PFSK-1 (cell line): Measurements from ENCODE around the gene GPR180.

ENCODE experiments used
- FOXP2 ChIP-seq: optimal IDR thresholded peaks from 2 replicates; pipeline ENCODE3; 2011; ENCODE audit warnings: borderline replicate concordance, control low read depth, inconsistent platforms; ENCODE audit not compliant: insufficient read depth; ENCODE audit errors: extremely low read length, extremely low read depth
- POLR2AphosphoS5 ChIP-seq: IDR thresholded peaks from 2 replicates; pipeline ENCODE4 v1.6.1; 2012; ENCODE audit warnings: low read depth, mild to moderate bottlenecking, control low read depth, low read length, moderate library complexity
- SIN3A ChIP-seq: IDR thresholded peaks from 2 replicates; pipeline ENCODE4 v1.6.1; 2012; ENCODE audit warnings: mild to moderate bottlenecking, low read length, moderate library complexity, borderline replicate concordance; ENCODE audit not compliant: insufficient read depth
- TAF1 ChIP-seq: IDR thresholded peaks from 2 replicates; pipeline ENCODE4 v1.6.1; 2012; ENCODE audit warnings: low read length, control low read depth, borderline replicate concordance; ENCODE audit not compliant: insufficient read depth
- TF ChIP-seq, protein P1 (sequence below), 2 experiments: IDR thresholded peaks; 2 replicates each; pipeline versions ENCODE4 v1.6.1 to v1.8.0; 2011 to 2012; ENCODE audit warnings: low read depth in 2 of 2, low read length in 2 of 2, control low read depth in 1 of 2, inconsistent platforms in 1 of 2, mild to moderate bottlenecking in 1 of 2, moderate library complexity in 1 of 2; ENCODE audit not compliant: insufficient read depth in 1 of 2

The GPR180 gene

DNA sequence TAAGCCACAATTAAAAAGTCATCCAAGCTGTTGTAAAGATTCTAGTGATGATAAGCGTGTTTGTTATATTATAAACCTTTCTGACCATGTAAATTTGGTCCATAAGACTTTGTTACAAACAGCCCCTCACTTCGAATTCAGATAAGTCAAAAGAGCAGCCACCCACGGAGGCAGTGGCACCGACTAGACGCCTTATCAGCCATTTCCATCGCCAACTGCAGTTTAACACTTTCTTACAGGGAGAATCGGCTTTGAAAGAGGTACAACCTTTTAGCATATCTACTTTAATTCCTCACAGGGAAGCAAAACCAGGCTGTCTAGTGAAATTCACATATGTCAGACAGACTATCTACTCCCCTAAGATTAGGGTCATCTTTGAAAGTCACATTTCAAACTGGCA, 63.2 kb downstream of the GPR180 start:
- TF ChIP-seq TAF1 (no peak), POLR2AphosphoS5 (no peak), FOXP2 (no peak), SIN3A (no peak)
- TF ChIP-seq, protein P1, sequence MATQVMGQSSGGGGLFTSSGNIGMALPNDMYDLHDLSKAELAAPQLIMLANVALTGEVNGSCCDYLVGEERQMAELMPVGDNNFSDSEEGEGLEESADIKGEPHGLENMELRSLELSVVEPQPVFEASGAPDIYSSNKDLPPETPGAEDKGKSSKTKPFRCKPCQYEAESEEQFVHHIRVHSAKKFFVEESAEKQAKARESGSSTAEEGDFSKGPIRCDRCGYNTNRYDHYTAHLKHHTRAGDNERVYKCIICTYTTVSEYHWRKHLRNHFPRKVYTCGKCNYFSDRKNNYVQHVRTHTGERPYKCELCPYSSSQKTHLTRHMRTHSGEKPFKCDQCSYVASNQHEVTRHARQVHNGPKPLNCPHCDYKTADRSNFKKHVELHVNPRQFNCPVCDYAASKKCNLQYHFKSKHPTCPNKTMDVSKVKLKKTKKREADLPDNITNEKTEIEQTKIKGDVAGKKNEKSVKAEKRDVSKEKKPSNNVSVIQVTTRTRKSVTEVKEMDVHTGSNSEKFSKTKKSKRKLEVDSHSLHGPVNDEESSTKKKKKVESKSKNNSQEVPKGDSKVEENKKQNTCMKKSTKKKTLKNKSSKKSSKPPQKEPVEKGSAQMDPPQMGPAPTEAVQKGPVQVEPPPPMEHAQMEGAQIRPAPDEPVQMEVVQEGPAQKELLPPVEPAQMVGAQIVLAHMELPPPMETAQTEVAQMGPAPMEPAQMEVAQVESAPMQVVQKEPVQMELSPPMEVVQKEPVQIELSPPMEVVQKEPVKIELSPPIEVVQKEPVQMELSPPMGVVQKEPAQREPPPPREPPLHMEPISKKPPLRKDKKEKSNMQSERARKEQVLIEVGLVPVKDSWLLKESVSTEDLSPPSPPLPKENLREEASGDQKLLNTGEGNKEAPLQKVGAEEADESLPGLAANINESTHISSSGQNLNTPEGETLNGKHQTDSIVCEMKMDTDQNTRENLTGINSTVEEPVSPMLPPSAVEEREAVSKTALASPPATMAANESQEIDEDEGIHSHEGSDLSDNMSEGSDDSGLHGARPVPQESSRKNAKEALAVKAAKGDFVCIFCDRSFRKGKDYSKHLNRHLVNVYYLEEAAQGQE (IDR thresholded peaks at IDR 0.05; ENCODE audit: insufficient read depth in 1 of 2, low read depth in 2 of 2, low read length in 2 of 2) = no peak

DNA sequence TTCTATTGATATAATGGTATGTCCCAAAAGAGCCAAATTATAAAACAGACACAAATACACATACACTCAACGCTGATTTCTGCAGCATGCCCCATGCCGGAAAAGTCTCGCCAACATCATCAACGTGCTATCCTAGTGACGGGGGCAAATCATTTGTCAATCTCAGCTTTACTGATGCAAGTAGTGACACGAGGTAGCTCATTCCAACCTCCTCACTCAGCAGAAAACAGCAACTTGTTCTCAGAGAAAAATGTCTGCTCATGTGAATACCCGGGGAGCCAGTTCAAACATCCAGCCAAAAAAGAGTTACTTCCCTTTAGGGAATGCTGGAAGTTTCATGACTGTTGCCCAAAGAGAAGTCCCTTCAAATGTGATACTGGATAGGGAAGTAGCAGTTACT, 64.4 kb downstream of the GPR180 start:
- no peak for TF ChIP-seq TAF1
- no peak for TF ChIP-seq POLR2AphosphoS5
- TF ChIP-seq, protein P1 (IDR thresholded peaks at IDR 0.05; ENCODE audit: insufficient read depth in 1 of 2, low read depth in 2 of 2, low read length in 2 of 2) = no peak
- TF ChIP-seq SIN3A = no peak
- no peak for TF ChIP-seq FOXP2

DNA sequence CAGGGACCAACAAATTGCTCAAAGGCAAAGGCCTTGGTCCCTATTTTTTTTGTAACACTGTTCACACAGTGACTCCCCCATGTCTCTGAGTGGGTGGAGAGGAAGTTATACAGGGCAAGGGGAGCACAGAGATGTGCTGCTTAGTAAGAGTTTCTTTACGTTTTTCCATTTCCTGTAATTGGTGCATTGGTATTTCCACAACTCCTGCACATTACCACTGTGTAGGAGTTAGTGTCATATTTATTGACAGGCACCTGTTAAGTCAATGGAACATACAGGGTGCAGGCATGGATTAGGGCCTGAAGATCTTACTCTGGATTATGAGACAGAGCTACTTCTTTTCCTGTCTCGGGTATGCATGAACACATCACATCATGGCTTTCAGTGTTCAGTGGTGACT, 65.5 kb downstream of the GPR180 start:
- TF ChIP-seq POLR2AphosphoS5 = no peak
- TF ChIP-seq TAF1 = no peak
- TF ChIP-seq SIN3A = no peak
- TF ChIP-seq, protein P1 (IDR thresholded peaks at IDR 0.05; ENCODE audit: insufficient read depth in 1 of 2, low read depth in 2 of 2, low read length in 2 of 2) = no peak
- no peak for TF ChIP-seq FOXP2

DNA sequence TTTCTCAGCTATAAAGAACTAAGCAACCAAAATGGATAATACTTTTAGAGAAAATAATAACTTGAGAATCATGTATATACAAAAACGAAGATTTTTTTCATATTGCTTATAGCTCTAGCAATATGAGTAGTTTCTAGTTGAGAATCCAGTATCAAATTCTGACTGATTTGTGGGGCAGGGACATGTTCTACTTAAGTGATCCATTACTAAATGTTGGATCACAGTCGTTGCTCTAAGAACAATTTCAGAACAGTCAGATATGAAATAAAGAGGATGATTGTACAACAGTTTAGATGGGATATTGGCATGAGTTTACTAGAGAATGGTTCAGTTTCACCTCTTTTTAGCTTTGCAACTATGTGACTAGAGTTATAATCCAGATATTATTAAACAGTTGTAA, 70.7 kb downstream of the GPR180 start:
- TF ChIP-seq SIN3A = no peak
- TF ChIP-seq TAF1 = no peak
- TF ChIP-seq POLR2AphosphoS5 = no peak
- TF ChIP-seq, protein P1 (IDR thresholded peaks at IDR 0.05; ENCODE audit: insufficient read depth in 1 of 2, low read depth in 2 of 2, low read length in 2 of 2) = no peak

DNA sequence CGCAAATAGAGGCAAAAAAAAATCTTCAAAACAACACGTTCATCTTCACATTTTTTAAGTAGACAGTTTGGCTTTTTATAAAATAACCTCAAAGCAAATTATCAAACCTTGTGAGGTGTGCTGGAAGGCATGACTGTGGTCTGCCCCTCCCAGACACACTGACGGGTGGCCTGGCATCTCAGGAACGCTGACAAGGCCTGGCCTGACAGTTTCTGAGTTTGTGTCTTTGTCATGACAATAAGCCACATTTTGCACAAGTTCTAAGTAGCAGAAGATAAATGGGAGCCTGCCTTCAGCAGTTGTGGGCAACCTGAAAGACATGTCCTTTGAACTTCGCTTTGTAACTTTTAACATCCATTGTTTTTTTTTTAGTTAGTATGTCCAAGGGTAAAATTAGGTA, 72.2 kb downstream of the GPR180 start:
- TF ChIP-seq, protein P1 (IDR thresholded peaks at IDR 0.05; ENCODE audit: insufficient read depth in 1 of 2, low read depth in 2 of 2, low read length in 2 of 2) = no peak
- TF ChIP-seq FOXP2 (no peak), POLR2AphosphoS5 (no peak), SIN3A (no peak), TAF1 (no peak)
